ENCODE measurements around the gene SPOUT1.

- TF ChIP-seq CTCF (IDR thresholded peaks at IDR 0.05; ENCODE audit: insufficient read depth, low read length, poor library complexity, severe bottlenecking) (no peak), EZH2phosphoT487 (conservative IDR thresholded peaks at IDR 0.05; ENCODE audit: low read length) (no peak)
Observed at GRCh38 chr9:128792978-128793686, 36.5 kb downstream of the SPOUT1 start.

Data from SU-DHL-6 (cell line).